K562 (cell line): ENCODE data around the gene AADAC. TPM values are rescaled to one million over a fixed set of nuclear protein-coding genes. Genes with fewer than 3 reads are reported as not detected.

Experiments
- CAMTA2 ChIP-seq: fragments of 250-450 bp; sonication (Bioruptor Pico); conservative IDR thresholded peaks from 2 replicates; pipeline ENCODE4 v1.5.1; 2022
- CEBPG ChIP-seq, 3 experiments: fragments of 200-800 bp in 1 of 3; sonication (Bioruptor generic) in 1 of 3; sonication (generic) in 1 of 3; formaldehyde crosslinking in 1 of 3; IDR thresholded peaks in 2 of 3; conservative IDR thresholded peaks in 1 of 3; 2 replicates each; pipeline versions ENCODE4 v1.6.1 to v1.8.0; 2016 to 2022; ENCODE audit warnings: missing compliant biosample characterization in 2 of 3, missing genetic modification characterization in 2 of 3, mild to moderate bottlenecking in 1 of 3, missing genetic modification reagents in 1 of 3
- GABPA ChIP-seq: fragments of 200-800 bp; sonication (Bioruptor generic); conservative IDR thresholded peaks from 2 replicates; pipeline ENCODE4 v1.6.1; 2016; ENCODE audit warnings: low read depth, missing genetic modification characterization, missing compliant biosample characterization
- HNRNPLL ChIP-seq: fragments of 200-400 bp; formaldehyde crosslinking; IDR thresholded peaks from 2 replicates; pipeline ENCODE4 v1.6.1; 2017; ENCODE audit warnings: low read length, low read depth, mild to moderate bottlenecking; ENCODE audit not compliant: poor library complexity, severe bottlenecking
- ILK ChIP-seq: fragments of 450-650 bp; IDR thresholded peaks from 2 replicates; pipeline ENCODE4 v1.6.1; 2016; ENCODE audit warnings: missing genetic modification characterization, low read depth, mild to moderate bottlenecking, missing compliant biosample characterization, moderate library complexity, borderline replicate concordance
- LEF1 ChIP-seq: fragments of 450-650 bp; IDR thresholded peaks from 2 replicates; pipeline ENCODE4 v1.6.1; 2016; ENCODE audit warnings: mild to moderate bottlenecking
- MTA3 ChIP-seq: fragments of 450-650 bp; formaldehyde crosslinking; IDR thresholded peaks from 2 replicates; pipeline ENCODE4 v1.6.1; 2017; ENCODE audit warnings: mild to moderate bottlenecking, borderline replicate concordance
- MYC ChIP-seq, 2 experiments: fragments of 250-450 bp in 1 of 2; sonication (Bioruptor Pico) in 1 of 2; IDR thresholded peaks; 2 replicates each; pipeline versions ENCODE4 v1.5.1 to v1.6.1; 2012 to 2021; ENCODE audit warnings: low read depth in 2 of 2, borderline replicate concordance in 1 of 2, improper control_type of control experiment in 1 of 2, low read length in 1 of 2, mild to moderate bottlenecking in 1 of 2, moderate library complexity in 1 of 2
- NUFIP1 ChIP-seq: fragments of 450-650 bp; IDR thresholded peaks from 2 replicates; pipeline ENCODE4 v1.6.1; 2018; ENCODE audit not compliant: partially characterized antibody
- PHF20 ChIP-seq: fragments of 450-650 bp; IDR thresholded peaks from 2 replicates; pipeline ENCODE4 v1.6.1; 2018; ENCODE audit not compliant: partially characterized antibody
- PHTF2 ChIP-seq: fragments of 250-450 bp; sonication (Bioruptor Pico); IDR thresholded peaks from 2 replicates; pipeline ENCODE4 v1.5.0; 2021; ENCODE audit warnings: mild to moderate bottlenecking
- RBM15 ChIP-seq: fragments of 200-400 bp; formaldehyde crosslinking; IDR thresholded peaks from 2 replicates; pipeline ENCODE4 v1.6.1; 2018; ENCODE audit warnings: mild to moderate bottlenecking, low read length, moderate library complexity; ENCODE audit not compliant: insufficient read depth
- RBM22 ChIP-seq: fragments of 200-400 bp; formaldehyde crosslinking; IDR thresholded peaks from 2 replicates; pipeline ENCODE4 v1.6.1; 2018; ENCODE audit warnings: low read length, low read depth; ENCODE audit not compliant: poor library complexity, severe bottlenecking
- polyA plus RNA-seq, 8 experiments: library from polyadenylated mRNA; depleted of rRNA in 4 of 8; stranded (reverse) in 5 of 8; unstranded in 3 of 8; fragments of >200 nt; fragmentation: Nextera tagmentation in 2 of 8; fragmentation: Illumina TruSeq in 1 of 8; extraction: Ambion mirVana in 2 of 8; extraction: Trizol in 1 of 8; gene quantifications; 2 replicates each; pipeline versions ENCODE4 v1.2.1 to v1.2.3, GENCODE V29; 2011 to 2014; ENCODE audit warnings: inconsistent platforms in 1 of 8, missing spikeins in 1 of 8
- total RNA-seq, 7 experiments: library from RNA; depleted of rRNA in 6 of 7; stranded (reverse); fragments of >200 nt in 6 of 7; fragmentation: Illumina TruSeq in 2 of 7; extraction: Trizol in 2 of 7; gene quantifications; 2 replicates each; pipeline versions ENCODE4 v1.2.1 to v1.2.3, GENCODE V29; 2011 to 2021; ENCODE audit warnings: low replicate concordance in 1 of 7
- TF ChIP-seq, protein P1 (sequence below): fragments of 200-600 bp; sonication (generic); IDR thresholded peaks from one replicate; pipeline ENCODE4 v1.6.1; 2012; ENCODE audit warnings: mild to moderate bottlenecking, low read depth, low read length, inconsistent platforms
- TF ChIP-seq, protein P2 (sequence below): sonication (generic); formaldehyde crosslinking; IDR thresholded peaks from 2 replicates; pipeline ENCODE4 v1.8.0; 2022; ENCODE audit warnings: missing genetic modification reagents, mild to moderate bottlenecking, borderline replicate concordance

AADAC gene
- total and polyA plus RNA-seq, 9 of the 15 experiments (the other 6 are each of a cell fraction or from before 2014, with no cell fraction given) = 0.47 TPM; not detected in 8

DNA sequence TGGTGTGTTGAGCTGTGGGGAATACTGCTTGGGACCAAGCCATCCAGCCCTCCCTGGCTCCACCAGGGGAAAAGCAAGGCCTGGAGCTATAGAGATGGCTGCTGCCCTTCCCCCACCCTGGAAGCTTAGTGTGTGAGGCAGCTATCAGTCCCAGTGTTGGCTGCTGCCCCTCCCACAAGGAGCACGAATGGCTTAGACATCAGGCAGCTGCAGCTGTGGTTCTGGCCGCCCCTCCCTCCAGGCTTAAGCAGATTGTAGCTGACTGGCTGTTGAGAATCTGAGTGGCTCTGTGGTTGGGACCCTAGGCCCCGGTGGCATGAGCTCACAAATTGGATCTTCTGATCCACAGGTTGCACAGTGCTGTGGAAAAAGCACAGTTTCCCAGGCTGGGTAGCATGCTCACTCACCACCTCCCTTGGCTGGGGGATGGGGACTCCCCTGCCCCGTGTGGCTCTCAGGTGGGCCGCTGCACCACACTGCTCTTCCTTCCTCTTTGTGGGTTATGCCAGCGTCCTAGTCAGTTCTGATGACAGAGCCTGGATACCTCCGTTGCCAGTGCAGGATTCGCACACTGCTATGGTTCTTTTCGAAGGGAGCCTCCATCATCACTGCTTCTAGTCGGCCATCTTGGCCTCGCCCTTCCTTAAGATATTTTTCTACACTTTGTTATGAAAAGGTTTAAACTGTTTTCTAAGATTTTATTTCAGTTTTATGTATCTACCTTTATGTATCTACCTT, 38.3 kb downstream of the AADAC start (continued):
- TF ChIP-seq, protein P1, sequence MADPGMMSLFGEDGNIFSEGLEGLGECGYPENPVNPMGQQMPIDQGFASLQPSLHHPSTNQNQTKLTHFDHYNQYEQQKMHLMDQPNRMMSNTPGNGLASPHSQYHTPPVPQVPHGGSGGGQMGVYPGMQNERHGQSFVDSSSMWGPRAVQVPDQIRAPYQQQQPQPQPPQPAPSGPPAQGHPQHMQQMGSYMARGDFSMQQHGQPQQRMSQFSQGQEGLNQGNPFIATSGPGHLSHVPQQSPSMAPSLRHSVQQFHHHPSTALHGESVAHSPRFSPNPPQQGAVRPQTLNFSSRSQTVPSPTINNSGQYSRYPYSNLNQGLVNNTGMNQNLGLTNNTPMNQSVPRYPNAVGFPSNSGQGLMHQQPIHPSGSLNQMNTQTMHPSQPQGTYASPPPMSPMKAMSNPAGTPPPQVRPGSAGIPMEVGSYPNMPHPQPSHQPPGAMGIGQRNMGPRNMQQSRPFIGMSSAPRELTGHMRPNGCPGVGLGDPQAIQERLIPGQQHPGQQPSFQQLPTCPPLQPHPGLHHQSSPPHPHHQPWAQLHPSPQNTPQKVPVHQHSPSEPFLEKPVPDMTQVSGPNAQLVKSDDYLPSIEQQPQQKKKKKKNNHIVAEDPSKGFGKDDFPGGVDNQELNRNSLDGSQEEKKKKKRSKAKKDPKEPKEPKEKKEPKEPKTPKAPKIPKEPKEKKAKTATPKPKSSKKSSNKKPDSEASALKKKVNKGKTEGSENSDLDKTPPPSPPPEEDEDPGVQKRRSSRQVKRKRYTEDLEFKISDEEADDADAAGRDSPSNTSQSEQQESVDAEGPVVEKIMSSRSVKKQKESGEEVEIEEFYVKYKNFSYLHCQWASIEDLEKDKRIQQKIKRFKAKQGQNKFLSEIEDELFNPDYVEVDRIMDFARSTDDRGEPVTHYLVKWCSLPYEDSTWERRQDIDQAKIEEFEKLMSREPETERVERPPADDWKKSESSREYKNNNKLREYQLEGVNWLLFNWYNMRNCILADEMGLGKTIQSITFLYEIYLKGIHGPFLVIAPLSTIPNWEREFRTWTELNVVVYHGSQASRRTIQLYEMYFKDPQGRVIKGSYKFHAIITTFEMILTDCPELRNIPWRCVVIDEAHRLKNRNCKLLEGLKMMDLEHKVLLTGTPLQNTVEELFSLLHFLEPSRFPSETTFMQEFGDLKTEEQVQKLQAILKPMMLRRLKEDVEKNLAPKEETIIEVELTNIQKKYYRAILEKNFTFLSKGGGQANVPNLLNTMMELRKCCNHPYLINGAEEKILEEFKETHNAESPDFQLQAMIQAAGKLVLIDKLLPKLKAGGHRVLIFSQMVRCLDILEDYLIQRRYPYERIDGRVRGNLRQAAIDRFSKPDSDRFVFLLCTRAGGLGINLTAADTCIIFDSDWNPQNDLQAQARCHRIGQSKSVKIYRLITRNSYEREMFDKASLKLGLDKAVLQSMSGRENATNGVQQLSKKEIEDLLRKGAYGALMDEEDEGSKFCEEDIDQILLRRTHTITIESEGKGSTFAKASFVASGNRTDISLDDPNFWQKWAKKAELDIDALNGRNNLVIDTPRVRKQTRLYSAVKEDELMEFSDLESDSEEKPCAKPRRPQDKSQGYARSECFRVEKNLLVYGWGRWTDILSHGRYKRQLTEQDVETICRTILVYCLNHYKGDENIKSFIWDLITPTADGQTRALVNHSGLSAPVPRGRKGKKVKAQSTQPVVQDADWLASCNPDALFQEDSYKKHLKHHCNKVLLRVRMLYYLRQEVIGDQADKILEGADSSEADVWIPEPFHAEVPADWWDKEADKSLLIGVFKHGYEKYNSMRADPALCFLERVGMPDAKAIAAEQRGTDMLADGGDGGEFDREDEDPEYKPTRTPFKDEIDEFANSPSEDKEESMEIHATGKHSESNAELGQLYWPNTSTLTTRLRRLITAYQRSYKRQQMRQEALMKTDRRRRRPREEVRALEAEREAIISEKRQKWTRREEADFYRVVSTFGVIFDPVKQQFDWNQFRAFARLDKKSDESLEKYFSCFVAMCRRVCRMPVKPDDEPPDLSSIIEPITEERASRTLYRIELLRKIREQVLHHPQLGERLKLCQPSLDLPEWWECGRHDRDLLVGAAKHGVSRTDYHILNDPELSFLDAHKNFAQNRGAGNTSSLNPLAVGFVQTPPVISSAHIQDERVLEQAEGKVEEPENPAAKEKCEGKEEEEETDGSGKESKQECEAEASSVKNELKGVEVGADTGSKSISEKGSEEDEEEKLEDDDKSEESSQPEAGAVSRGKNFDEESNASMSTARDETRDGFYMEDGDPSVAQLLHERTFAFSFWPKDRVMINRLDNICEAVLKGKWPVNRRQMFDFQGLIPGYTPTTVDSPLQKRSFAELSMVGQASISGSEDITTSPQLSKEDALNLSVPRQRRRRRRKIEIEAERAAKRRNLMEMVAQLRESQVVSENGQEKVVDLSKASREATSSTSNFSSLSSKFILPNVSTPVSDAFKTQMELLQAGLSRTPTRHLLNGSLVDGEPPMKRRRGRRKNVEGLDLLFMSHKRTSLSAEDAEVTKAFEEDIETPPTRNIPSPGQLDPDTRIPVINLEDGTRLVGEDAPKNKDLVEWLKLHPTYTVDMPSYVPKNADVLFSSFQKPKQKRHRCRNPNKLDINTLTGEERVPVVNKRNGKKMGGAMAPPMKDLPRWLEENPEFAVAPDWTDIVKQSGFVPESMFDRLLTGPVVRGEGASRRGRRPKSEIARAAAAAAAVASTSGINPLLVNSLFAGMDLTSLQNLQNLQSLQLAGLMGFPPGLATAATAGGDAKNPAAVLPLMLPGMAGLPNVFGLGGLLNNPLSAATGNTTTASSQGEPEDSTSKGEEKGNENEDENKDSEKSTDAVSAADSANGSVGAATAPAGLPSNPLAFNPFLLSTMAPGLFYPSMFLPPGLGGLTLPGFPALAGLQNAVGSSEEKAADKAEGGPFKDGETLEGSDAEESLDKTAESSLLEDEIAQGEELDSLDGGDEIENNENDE = no peak
- TF ChIP-seq NUFIP1 = no peak
- no peak for TF ChIP-seq GABPA (tag)
- TF ChIP-seq HNRNPLL = no peak
- no peak for TF ChIP-seq MTA3
- TF ChIP-seq, protein P2, sequence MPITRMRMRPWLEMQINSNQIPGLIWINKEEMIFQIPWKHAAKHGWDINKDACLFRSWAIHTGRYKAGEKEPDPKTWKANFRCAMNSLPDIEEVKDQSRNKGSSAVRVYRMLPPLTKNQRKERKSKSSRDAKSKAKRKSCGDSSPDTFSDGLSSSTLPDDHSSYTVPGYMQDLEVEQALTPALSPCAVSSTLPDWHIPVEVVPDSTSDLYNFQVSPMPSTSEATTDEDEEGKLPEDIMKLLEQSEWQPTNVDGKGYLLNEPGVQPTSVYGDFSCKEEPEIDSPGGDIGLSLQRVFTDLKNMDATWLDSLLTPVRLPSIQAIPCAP (CRISPR knock-in tag) = no peak
- TF ChIP-seq RBM22 = no peak
- TF ChIP-seq CAMTA2 (CRISPR knock-in tag) = no peak
- TF ChIP-seq ILK (tag) = no peak
- TF ChIP-seq CEBPG (CRISPR knock-in tag; IDR thresholded peaks at IDR 0.05) = no peak
- TF ChIP-seq CEBPG (tag; conservative IDR thresholded peaks at IDR 0.05 in 1 of 2, IDR thresholded peaks at IDR 0.05 in 1 of 2) = no peak
- no peak for TF ChIP-seq RBM15
- no peak for TF ChIP-seq PHTF2 (CRISPR knock-in tag)
- no peak for TF ChIP-seq PHF20
- no peak for TF ChIP-seq MYC (IDR thresholded peaks at IDR 0.05; ENCODE audit: low read depth, low read length)
- TF ChIP-seq MYC (CRISPR knock-in tag; IDR thresholded peaks at IDR 0.05; ENCODE audit: borderline replicate concordance, low read depth) = no peak
- TF ChIP-seq LEF1 = 0 out of 2 replicates have a peak, but pooled peaks have one; percentile 29
